CD4-positive, alpha-beta memory T cell (primary cell): ENCODE results near the gene DNAI4. TPM values are rescaled to one million over a fixed set of nuclear protein-coding genes. Genes with fewer than 3 reads are reported as not detected.
A peak's percentile ranks its signal among the peaks of the same experiment; 100 is the strongest.

Experiments
- CTCF ChIA-PET: fragments of 350-600 bp; sonication (Branson Sonifier 250); formaldehyde crosslinking; loops from one replicate; lab custom pipeline; 2021; ENCODE audit warnings: inconsistent platforms; ENCODE audit not compliant: partially characterized antibody; lab: Charles Lee
- POLR2A ChIA-PET: fragments of 350-600 bp; sonication (Branson Sonifier 250); formaldehyde crosslinking; loops from one replicate; lab custom pipeline; 2021; ENCODE audit not compliant: partially characterized antibody; lab: Charles Lee
- DNase-seq, 5 donors: peaks; one replicate each; pipeline versions ENCODE4 v3.0.0 to v3.0.0-alpha.2; 2020 to 2022; ENCODE audit warnings: mixed read lengths in 1 of 5
- H3K27ac ChIP-seq: one replicate; pipeline ENCODE4 v1.7.0; 2013; ENCODE audit warnings: low read depth, low read length
- H3K27me3 ChIP-seq: 2 replicates; pipeline ENCODE4 v1.7.0; 2013; ENCODE audit warnings: mild to moderate bottlenecking, low read length, moderate library complexity; ENCODE audit not compliant: insufficient read depth
- H3K36me3 ChIP-seq: 2 replicates; pipeline ENCODE4 v1.7.0; 2013; ENCODE audit warnings: mild to moderate bottlenecking, low read length, moderate library complexity; ENCODE audit not compliant: insufficient read depth
- H3K4me1 ChIP-seq: 2 replicates; pipeline ENCODE4 v1.7.0; 2013; ENCODE audit warnings: mild to moderate bottlenecking, low read length, moderate library complexity; ENCODE audit not compliant: insufficient read depth
- H3K4me3 ChIP-seq, 2 donors: one replicate each; pipeline ENCODE4 v1.7.0; 2013; ENCODE audit warnings: low read length in 2 of 2, mild to moderate bottlenecking in 1 of 2
- H3K9me3 ChIP-seq, 2 donors: one replicate each; pipeline ENCODE4 v1.7.0; 2013; ENCODE audit warnings: low read length in 2 of 2, control low read depth in 1 of 2; ENCODE audit not compliant: control insufficient read depth in 1 of 2
- H3K27ac Mint-ChIP-seq, 7 donors: one replicate each; pipeline ENCODE4 v1.8.0; 2020 to 2021; ENCODE audit warnings: mixed read lengths in 7 of 7, mild to moderate bottlenecking in 6 of 7, inconsistent platforms in 3 of 7, moderate library complexity in 3 of 7
- H3K27me3 Mint-ChIP-seq, 2 donors: one replicate each; pipeline ENCODE4 v1.8.0; 2020 to 2021; ENCODE audit warnings: mixed read lengths in 2 of 2
- H3K36me3 Mint-ChIP-seq, 2 donors: one replicate each; pipeline ENCODE4 v1.8.0; 2020 to 2021; ENCODE audit warnings: mixed read lengths in 2 of 2, inconsistent platforms in 1 of 2, mild to moderate bottlenecking in 1 of 2
- H3K4me1 Mint-ChIP-seq, 4 donors: one replicate each; pipeline ENCODE4 v1.8.0; 2020 to 2021; ENCODE audit warnings: mixed read lengths in 4 of 4, mild to moderate bottlenecking in 1 of 4
- H3K4me3 Mint-ChIP-seq, 8 donors: one replicate each; pipeline ENCODE4 v1.8.0; 2020 to 2021; ENCODE audit warnings: mixed read lengths in 8 of 8, mild to moderate bottlenecking in 7 of 8, moderate library complexity in 6 of 8, inconsistent platforms in 3 of 8
- H3K9me3 Mint-ChIP-seq, 8 donors: one replicate each; pipeline ENCODE4 v1.8.0; 2020 to 2021; ENCODE audit warnings: mixed read lengths in 8 of 8, mild to moderate bottlenecking in 5 of 8, inconsistent platforms in 3 of 8, moderate library complexity in 1 of 8
- intact Hi-C: fragments of 100-400 bp; cut with micrococcal nuclease; formaldehyde crosslinking; loops from one replicate; pipeline ENCODE4 v1.15.1; 2023
- polyA plus RNA-seq, 2 donors: library from polyadenylated mRNA; unstranded; fragments of 300-500 nt; fragmentation: Illumina TruSeq; gene quantifications; one replicate each; pipeline ENCODE4 v1.2.3, GENCODE V29; 2021
- total RNA-seq, 2 experiments: library from RNA; stranded (reverse); gene quantifications; one replicate each; pipeline ENCODE4 v1.2.3, GENCODE V29; 2021

Gene DNAI4
- total and polyA plus RNA-seq, 4 experiments from 2014 or later = 1.3 to 11.4 (median 5.0) TPM

- no peaks in the 10 kb centered on the region for H3K36me3 ChIP-seq
- no peaks in the 10 kb centered on the region for H3K9me3 Mint-ChIP-seq
- H3K4me3 Mint-ChIP-seq = no peak overlapping the region
- intact Hi-C loops = no loop called here
- no peak overlapping the region for H3K27ac ChIP-seq
- CTCF ChIA-PET = interaction anchor here (1.0 kb wide), 1 partner anchor 375 kb away, joined by 3 read pairs; no protein-coding TSS in a partner anchor
- DNase-seq = no peak
- H3K4me1 Mint-ChIP-seq = peaks cover 10 to 20% (median 13%) of the 10 kb centered on the region in 4 donors
- H3K4me1 ChIP-seq = peaks cover 13% of the 10 kb centered on the region
- H3K27ac Mint-ChIP-seq = no peak overlapping the region
- peaks cover 2 to 9% of the 10 kb centered on the region in 2 donors for H3K27me3 Mint-ChIP-seq
- H3K36me3 Mint-ChIP-seq = no peaks in the 10 kb centered on the region
- no peak overlapping the region for H3K4me3 ChIP-seq
- POLR2A ChIA-PET = no interaction called here
- no peaks in the 10 kb centered on the region for H3K27me3 ChIP-seq
- no peaks in the 10 kb centered on the region for H3K9me3 ChIP-seq
Measured at GRCh38 chr1:66774438-66774837, 150.2 kb downstream of the DNAI4 start.

GRCh38 chr1:66773227-66773626 lies 151.4 kb downstream of the DNAI4 start:
- no peaks in the 10 kb centered on the region for H3K9me3 Mint-ChIP-seq
- no peak overlapping the region for H3K27ac Mint-ChIP-seq
- intact Hi-C loops = no loop called here
- Histone ChIP-seq H3K9me3 (no peaks in the 10 kb centered on the region), H3K27me3 (no peaks in the 10 kb centered on the region), H3K4me1 (peaks cover 22% of the 10 kb centered on the region), H3K36me3 (no peaks in the 10 kb centered on the region), H3K4me3 (no peak overlapping the region), H3K27ac (no peak overlapping the region)
- no peak for DNase-seq
- ChIA-PET POLR2A (no interaction called here), CTCF (no interaction called here)
- peaks cover 0 to 5% of the 10 kb centered on the region in 2 donors for H3K27me3 Mint-ChIP-seq
- no peaks in the 10 kb centered on the region for H3K36me3 Mint-ChIP-seq
- H3K4me1 Mint-ChIP-seq = peaks cover 18 to 28% (median 23%) of the 10 kb centered on the region in 4 donors
- no peak overlapping the region for H3K4me3 Mint-ChIP-seq

GRCh38 chr1:66770694-66771093 lies 154.0 kb downstream of the DNAI4 start:
- H3K4me1 Mint-ChIP-seq = peaks cover 18 to 28% (median 23%) of the 10 kb centered on the region in 4 donors
- no peaks in the 10 kb centered on the region for H3K9me3 Mint-ChIP-seq
- CTCF ChIA-PET = interaction anchor here (0.6 to 1.6 kb wide), 3 partner anchors 9 to 539 kb away, joined by 3 to 8 read pairs (median 6); no protein-coding TSS in a partner anchor
- H3K36me3 Mint-ChIP-seq = no peaks in the 10 kb centered on the region
- H3K27me3 Mint-ChIP-seq = peaks cover 0 to 2% of the 10 kb centered on the region in 2 donors
- POLR2A ChIA-PET = interaction anchor here (1.7 kb wide), 1 partner anchor 160 kb away, joined by 10 read pairs; no protein-coding TSS in a partner anchor
- Histone ChIP-seq H3K9me3 (no peaks in the 10 kb centered on the region), H3K4me3 (no peak overlapping the region), H3K27ac (no peak overlapping the region), H3K27me3 (no peaks in the 10 kb centered on the region), H3K4me1 (peaks cover 22% of the 10 kb centered on the region), H3K36me3 (no peaks in the 10 kb centered on the region)
- peak overlapping the region in 3 of 7 donors; percentile 1 to 91 (median 68) for H3K27ac Mint-ChIP-seq
- intact Hi-C loops = loop anchor here (2.0 kb wide), 1 partner anchor 154 kb away; the partner anchor contains the start of genes DNAI4 and MIER1
- DNase-seq = no peak
- H3K4me3 Mint-ChIP-seq = peak overlapping the region in 6 of 8 donors; percentile 53 to 88 (median 80)

GRCh38 chr1:66770240-66770639 lies 154.4 kb downstream of the DNAI4 start:
- POLR2A ChIA-PET = interaction anchor here (0.6 to 1.7 kb wide), 3 partner anchors 155 to 469 kb away, joined by 3 to 10 read pairs (median 10); partner anchors contain the start of genes DNAI4 and MIER1
- Mint-ChIP-seq H3K4me1 (peaks cover 18 to 28% (median 23%) of the 10 kb centered on the region in 4 donors), H3K27ac (peak overlapping the region; percentile 13 to 91 (median 70)), H3K9me3 (no peaks in the 10 kb centered on the region), H3K4me3 (peak overlapping the region; percentile 43 to 88 (median 82)), H3K36me3 (no peaks in the 10 kb centered on the region), H3K27me3 (no peaks in the 10 kb centered on the region)
- H3K9me3 ChIP-seq = no peaks in the 10 kb centered on the region
- CTCF ChIA-PET = interaction anchor here (1.1 to 1.6 kb wide), 6 partner anchors 9 to 440 kb away, joined by 3 to 8 read pairs (median 6); no protein-coding TSS in a partner anchor
- no peaks in the 10 kb centered on the region for H3K36me3 ChIP-seq
- intact Hi-C loops = loop anchor here (2.0 kb wide), 1 partner anchor 155 kb away; the partner anchor contains the start of genes DNAI4 and MIER1
- H3K4me3 ChIP-seq = peak overlapping the region; percentile 29 to 66
- H3K27ac ChIP-seq = peak overlapping the region; percentile 40
- peaks cover 22% of the 10 kb centered on the region for H3K4me1 ChIP-seq
- no peak for DNase-seq
- H3K27me3 ChIP-seq = no peaks in the 10 kb centered on the region

GRCh38 chr1:66769512-66770229 lies 155.0 kb downstream of the DNAI4 start:
- no peaks in the 10 kb centered on the region for H3K9me3 Mint-ChIP-seq
- Histone ChIP-seq H3K4me1 (peaks cover 22% of the 10 kb centered on the region), H3K27ac (peak overlapping the region; percentile 40), H3K9me3 (no peaks in the 10 kb centered on the region), H3K4me3 (peak overlapping the region; percentile 29 to 66), H3K36me3 (no peaks in the 10 kb centered on the region), H3K27me3 (no peaks in the 10 kb centered on the region)
- intact Hi-C loops = loop anchor here (2.0 to 10.0 kb wide), 4 partner anchors 155 to 665 kb away; partner anchors contain the start of genes DNAI4, MIER1, SERBP1 and SLC35D1
- CTCF ChIA-PET = interaction anchor here (1.1 to 1.6 kb wide), 6 partner anchors 10 to 441 kb away, joined by 3 to 8 read pairs (median 6); no protein-coding TSS in a partner anchor
- peak overlapping the region; percentile 13 to 91 (median 70) for H3K27ac Mint-ChIP-seq
- no peaks in the 10 kb centered on the region for H3K36me3 Mint-ChIP-seq
- no peaks in the 10 kb centered on the region for H3K27me3 Mint-ChIP-seq
- peak overlapping the region; percentile 73 to 88 (median 82) for H3K4me3 Mint-ChIP-seq
- H3K4me1 Mint-ChIP-seq = peaks cover 19 to 28% (median 24%) of the 10 kb centered on the region in 4 donors
- POLR2A ChIA-PET = interaction anchor here (0.6 to 1.7 kb wide), 3 partner anchors 155 to 469 kb away, joined by 3 to 10 read pairs (median 10); partner anchors contain the start of genes DNAI4 and MIER1
- peak; percentile 36 to 56 (median 43) for DNase-seq

- Mint-ChIP-seq H3K4me3 (peak overlapping the region in 7 of 8 donors; percentile 36 to 88 (median 83)), H3K9me3 (no peaks in the 10 kb centered on the region), H3K36me3 (no peaks in the 10 kb centered on the region), H3K27ac (peak overlapping the region in 4 of 7 donors; percentile 68 to 91 (median 80)), H3K4me1 (peaks cover 19 to 28% (median 24%) of the 10 kb centered on the region in 4 donors), H3K27me3 (no peaks in the 10 kb centered on the region)
- POLR2A ChIA-PET = interaction anchor here (1.3 to 1.7 kb wide), 2 partner anchors 156 to 162 kb away, joined by 10 read pairs; partner anchors contain the start of genes DNAI4 and MIER1
- H3K27ac ChIP-seq = no peak overlapping the region
- peaks cover 22% of the 10 kb centered on the region for H3K4me1 ChIP-seq
- H3K27me3 ChIP-seq = no peaks in the 10 kb centered on the region
- H3K4me3 ChIP-seq = no peak overlapping the region
- intact Hi-C loops = loop anchor here (5.0 to 10.0 kb wide), 3 partner anchors 213 to 666 kb away; partner anchors contain the start of genes SERBP1 and SLC35D1
- H3K36me3 ChIP-seq = no peaks in the 10 kb centered on the region
- DNase-seq = no peak
- no peaks in the 10 kb centered on the region for H3K9me3 ChIP-seq
- CTCF ChIA-PET = interaction anchor here (1.1 to 1.6 kb wide), 6 partner anchors 11 to 441 kb away, joined by 3 to 8 read pairs (median 6); no protein-coding TSS in a partner anchor
Measured at GRCh38 chr1:66768965-66769364, 155.7 kb downstream of the DNAI4 start.
